Endothelial cell of umbilical vein (primary cell): ENCODE data around the gene C16orf78. TPM values are rescaled to one million over a fixed set of nuclear protein-coding genes. Genes with fewer than 3 reads are reported as not detected.

Source experiments
- polyA plus RNA-seq, 4 experiments: library from polyadenylated mRNA; depleted of rRNA in 3 of 4; stranded (reverse) in 3 of 4; unstranded in 1 of 4; fragments of >200 nt; gene quantifications; 2 replicates each; pipeline versions ENCODE4 v1.2.1 to v1.2.3, GENCODE V29; 2011 to 2012; ENCODE audit warnings: missing spikeins in 1 of 4
- total RNA-seq: library from RNA; stranded (reverse); gene quantifications from 2 replicates; pipeline ENCODE4 v1.2.3, GENCODE V29; 2021

The C16orf78 gene
- total and polyA plus RNA-seq, 2 donors (not counting 3 experiments of a cell fraction or from before 2014, with no cell fraction given), result not detected

Other genes starting within 250 kb of the C16orf78 start
- gene CBLN1, start 92.0 kb upstream of the C16orf78 start, total RNA-seq, result not detected in 2 replicates
- not detected in 2 replicates for gene CBLN1, start 92.0 kb upstream of the C16orf78 start, polyA plus RNA-seq